PC-3 (cell line): ENCODE data around the gene SGCD.

ENCODE experiments used
- CTCF ChIP-seq: fragments of 300-600 bp; sonication (generic); conservative IDR thresholded peaks from 2 replicates; pipeline ENCODE4 v1.5.1; 2017; ENCODE audit warnings: antibody characterized with exemption, low read depth, mild to moderate bottlenecking, low read length
- EZH2 ChIP-seq: fragments of 300-600 bp; sonication (generic); IDR thresholded peaks from one replicate; pipeline ENCODE4 v1.6.1; 2017; ENCODE audit warnings: antibody characterized with exemption, mild to moderate bottlenecking, low read length; ENCODE audit not compliant: unreplicated experiment
- EZH2phosphoT487 ChIP-seq: fragments of 300-600 bp; sonication (generic); IDR thresholded peaks from 2 replicates; pipeline ENCODE4 v1.6.1; 2018; ENCODE audit warnings: mild to moderate bottlenecking, antibody characterized with exemption, low read length, borderline replicate concordance

- no peak for TF ChIP-seq CTCF
- no peak for TF ChIP-seq EZH2
- TF ChIP-seq EZH2phosphoT487 = no peak
Measured at GRCh38 chr5:156451505-156451904, 124.5 kb downstream of the SGCD start.
